GM21423 (cell line): ENCODE results near the gene ETV7.

Experiments
- ATAC-seq: cut with Tn5 transposase; IDR thresholded peaks from one replicate; pipeline ENCODE4 v1.9.1; 2021; ENCODE audit warnings: mild to moderate bottlenecking, moderate library complexity; ENCODE audit not compliant: unreplicated experiment

The ETV7 gene

DNA sequence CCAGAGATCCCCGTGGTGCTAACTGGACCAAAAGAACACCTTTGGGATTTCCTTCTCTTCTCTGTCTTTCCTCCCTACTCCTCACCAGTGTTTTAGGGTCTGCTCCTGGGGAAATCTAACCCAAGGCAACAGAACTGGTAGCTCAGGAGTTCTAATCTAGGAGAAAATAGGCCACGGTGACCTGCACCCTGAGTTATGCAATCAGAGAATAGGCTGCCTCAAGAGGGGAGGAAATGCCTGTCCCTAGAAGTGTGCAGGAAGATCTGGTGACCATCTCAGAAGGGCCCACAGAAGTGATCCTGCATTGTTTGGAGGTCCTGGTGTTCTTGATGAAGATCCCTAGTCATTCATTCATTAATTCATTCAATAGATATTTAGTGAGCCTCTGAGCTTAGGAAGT is 3.4 kb downstream of the ETV7 start:
- no peak for ATAC-seq

DNA sequence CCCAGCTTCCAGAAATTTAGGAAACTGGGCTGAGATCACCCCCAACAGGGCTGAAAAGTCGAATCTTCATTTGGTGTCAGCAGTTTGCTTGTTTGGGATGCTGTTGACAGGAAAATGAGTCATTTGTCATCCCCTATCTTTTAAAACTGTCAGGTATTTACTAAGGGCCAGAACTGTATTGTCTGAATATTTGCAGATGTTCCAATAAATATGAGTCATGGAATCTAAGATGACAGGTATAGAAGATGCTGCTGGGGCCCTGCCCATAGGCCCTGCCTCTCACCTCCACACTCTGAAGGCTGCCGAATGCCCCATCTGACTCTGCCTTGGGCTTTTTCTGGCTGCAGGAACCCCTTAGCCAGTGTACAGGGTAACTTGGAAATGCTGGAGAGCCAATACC is 3.9 kb downstream of the ETV7 start:
- no peak for ATAC-seq

DNA sequence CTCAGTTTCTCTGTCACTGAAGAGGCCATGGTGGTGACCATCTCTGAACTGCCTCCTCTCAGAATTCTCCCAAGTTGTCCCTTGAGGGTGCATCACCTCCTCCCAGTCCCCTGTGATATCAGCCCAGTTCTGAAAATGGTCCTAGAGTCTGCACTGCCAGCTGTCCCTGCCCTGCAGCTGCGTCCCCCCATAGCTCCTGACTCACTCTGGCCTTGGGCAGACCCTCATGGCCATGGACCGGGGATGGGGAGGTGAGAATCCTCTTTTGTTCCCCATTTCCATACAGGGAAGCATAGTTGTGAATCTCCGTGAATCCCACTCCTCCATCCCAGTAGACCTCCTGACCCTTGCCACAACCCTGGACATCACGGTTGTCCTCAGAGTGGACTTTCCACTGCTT is 4.5 kb downstream of the ETV7 start:
- ATAC-seq = no peak

DNA sequence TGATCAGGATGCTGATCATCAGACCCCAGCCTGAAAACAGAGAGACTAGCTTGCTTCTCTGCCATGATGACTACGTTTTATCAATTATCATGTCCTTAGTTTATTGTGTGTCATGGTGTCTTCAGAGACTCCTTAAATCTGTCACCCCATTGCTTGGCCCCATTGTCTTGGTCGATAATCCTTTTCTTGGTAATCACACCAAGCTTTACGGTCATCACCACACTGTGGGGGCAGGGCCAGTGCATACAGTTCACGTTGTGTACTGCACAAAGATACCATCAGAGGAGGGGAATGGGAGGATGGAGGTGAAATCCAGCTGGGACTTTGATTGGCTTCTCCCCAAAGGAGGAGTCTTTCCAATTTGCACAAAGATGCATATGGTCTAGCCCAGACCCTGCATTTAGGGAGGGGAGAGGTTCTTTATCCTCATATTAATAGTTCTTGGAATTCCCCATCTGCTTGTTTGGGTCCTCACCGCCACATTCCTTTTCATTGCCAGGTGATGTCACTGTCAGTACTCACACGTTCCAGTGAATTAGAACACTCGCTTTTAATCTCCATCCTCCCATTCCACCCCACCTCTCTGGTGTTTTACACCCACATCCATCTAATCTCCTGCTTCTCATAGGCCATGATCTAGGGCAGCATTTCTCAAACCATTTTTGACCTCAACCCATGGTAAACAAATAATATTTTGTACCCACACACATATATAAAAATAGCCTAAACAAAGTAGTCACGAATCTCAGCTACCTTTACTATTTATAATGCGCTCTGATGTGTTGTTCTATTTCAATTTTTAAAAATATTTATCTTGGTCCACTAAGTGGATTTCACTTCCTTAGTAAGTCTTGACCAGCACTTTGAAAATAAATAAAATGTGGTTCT is 5.7 kb downstream of the ETV7 start:
- no peak for ATAC-seq

DNA sequence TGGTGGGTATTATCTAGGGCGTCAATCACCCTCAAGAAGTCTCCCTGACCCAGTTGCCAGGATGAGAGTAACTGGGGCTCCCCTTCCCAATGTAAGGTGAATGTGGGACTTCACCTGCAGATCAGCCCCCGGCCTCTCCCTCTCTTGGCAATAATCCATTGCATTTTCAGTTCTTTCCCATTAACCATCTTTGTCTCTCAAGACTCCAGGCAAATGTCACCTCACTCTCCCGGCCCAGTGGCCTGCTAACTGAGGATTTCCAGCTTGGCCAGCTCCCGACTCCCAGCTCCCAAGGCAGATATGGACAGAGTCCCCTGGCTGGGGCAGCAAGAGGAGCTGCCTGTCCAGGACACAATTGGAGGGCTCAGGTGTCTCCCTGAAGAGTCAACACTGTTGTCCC is 7.3 kb downstream of the ETV7 start:
- no peak for ATAC-seq

DNA sequence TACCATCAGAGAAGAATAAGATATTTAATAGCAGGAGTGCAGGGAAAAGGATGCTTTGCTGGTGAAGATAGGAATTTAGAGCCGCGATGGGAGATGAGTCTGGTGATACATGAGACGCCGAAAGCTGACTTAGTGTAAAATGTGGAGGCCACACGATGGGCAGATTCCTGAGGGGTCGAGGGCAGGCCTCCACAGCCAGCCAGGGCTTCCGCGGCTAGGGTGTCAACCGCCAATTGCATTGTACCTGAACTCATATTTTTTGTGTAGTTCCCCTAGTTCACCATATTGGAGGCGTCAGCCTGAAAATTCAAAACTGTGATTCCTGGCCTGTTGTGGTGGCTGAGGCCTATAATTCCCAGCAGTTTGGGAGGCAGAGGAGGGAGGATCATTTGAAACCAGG is 8.5 kb downstream of the ETV7 start:
- no peak for ATAC-seq

DNA sequence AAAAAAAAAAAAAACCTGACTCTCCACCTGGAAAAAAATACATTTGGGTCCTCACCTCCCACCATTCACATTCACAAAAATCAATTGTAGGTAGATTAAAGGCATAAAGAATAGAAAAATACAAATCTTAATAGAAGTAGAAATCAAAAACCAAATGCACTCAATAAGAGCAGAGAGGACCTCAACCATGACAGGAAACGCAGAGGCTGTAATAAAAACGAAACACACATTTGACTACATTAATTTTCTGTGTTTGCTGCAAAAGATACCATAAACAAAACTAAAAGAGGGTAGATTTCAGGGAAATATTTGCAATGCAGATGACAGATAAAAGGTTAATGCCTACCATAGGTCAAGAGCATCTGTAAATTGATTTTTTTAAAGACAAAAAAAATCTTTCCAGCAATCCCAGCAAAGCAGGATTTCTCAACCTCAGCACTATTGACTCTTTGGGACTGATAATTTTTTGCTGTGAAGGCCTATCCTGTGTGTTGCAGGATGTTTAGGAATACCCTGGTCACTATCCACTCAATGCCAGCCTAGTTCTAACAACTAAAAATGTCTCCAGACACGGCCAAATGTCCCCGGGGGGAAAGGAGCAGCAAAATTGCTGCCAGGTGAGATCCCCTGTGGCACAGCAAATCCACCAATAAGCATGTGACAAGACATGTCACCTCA is 9.1 kb downstream of the ETV7 start:
- ATAC-seq = no peak

DNA sequence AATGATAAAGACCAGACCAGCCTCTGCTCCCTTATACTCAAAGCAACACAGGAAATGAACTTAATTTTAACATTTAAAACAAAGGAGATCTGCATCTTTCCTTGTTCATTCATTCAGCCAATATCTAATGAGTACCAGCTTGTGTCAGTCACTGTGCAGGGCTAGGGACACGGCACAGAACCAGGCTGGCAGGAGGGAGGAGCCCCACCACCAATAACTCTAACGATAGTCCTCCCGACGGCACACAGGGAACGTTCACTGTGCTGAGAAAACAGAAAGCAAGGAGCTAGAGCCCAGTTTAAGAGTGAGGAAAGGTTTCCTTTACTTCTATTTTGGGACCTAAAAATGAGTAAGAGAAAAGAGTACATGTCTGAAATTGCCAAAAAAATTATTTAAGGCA is 9.9 kb downstream of the ETV7 start:
- ATAC-seq = no peak

DNA sequence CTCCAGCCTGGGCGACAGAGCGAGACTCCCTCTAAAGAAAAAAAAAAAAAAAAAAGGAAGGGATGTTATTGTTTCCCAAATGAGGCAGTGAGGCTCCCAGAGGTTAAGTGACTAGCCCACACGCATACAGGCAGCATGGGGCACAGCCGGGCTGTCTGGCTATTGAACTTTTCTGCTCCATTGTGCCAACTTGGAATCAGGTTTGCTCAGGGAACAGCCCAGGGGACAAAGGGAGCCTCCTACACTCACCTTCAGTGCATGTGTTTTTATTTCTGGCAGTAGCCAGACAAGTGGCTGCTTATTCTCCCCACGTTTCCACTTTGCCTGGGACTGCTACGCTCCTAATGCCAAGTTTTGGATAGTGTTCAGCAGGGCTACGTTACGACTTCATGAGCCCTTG is 10.7 kb downstream of the ETV7 start:
- ATAC-seq = no peak

DNA sequence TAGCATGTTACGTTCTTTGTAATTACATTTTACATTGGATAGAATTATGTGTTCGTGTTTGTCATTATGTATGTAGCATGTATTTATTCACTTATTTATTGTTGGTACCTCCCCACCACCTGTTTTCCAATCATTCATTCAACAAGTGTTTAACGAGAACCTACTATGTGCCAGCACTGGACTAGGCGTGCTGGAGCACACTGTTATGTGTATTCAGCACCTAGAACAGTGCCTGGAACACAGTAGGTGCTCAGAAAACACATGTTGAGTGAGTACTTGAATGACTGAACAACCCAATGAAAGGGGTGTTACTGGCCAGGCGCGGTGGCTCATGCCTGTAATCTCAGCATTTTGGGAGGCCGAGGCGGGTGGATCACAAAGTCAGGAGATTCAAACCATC is 11.3 kb downstream of the ETV7 start:
- no peak for ATAC-seq

DNA sequence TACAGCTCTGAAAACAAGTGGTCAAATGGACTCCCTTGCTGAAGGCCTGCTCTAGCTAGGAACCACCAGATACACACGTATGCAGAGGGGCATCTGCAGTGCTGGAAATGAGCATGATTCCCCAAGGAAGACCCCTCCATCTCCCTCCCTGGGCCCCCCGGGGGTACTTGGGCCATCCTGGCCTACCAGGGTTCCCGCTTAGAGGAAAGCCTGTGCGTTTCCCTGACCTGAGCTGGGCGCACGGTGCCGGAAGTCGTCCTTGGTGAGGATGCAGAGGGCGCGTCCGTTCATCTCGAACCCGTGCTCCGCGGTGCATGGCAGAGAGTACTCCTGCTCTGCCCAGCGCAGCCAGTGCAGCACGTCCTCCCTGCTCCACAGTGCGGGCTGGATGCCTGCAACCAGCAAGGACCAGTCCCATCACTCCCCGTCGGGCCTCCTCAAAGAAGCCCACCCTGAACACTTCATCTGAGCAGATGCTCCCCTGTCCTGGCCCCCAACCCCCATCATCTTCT is 11.8 kb downstream of the ETV7 start:
- ATAC-seq = no peak

DNA sequence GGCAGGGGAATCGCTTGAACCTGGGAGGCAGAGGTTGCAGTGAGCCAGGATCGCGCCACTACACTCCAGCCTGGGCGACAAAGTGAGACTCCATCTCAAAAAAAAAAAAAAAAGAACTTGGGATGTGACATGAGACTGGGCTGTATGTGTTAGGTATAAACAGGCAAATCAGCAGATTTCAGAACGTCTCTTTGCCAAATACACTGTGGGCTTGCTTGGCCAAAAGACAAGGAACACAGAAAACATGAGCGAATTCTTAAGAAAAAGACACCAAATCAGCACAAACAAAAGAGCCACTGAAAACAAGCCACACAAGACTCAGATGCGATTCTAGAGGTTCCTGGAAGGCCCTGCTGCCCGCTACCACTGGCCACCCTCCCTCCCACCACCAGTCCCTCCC is 12.5 kb downstream of the ETV7 start:
- no peak for ATAC-seq

DNA sequence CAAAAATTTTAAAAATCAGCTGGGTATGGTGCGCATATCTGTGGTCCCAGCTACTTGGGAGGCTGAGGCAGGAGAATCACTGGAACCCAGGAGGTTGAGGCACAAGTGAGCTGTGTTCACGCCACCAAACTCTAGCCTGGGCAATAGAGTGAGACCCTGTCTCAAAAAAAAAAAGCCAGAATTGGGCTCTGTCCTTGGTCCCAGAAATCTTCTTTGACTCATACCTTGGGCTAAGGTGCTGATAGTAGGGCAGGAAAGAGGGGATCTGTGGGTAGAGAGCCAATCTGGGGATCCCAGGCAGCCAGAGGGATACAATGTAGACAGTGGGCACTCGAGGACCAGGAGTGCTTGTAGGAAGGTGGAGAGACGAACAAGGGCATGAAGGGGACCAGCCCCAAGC is 13.3 kb downstream of the ETV7 start:
- no peak for ATAC-seq

DNA sequence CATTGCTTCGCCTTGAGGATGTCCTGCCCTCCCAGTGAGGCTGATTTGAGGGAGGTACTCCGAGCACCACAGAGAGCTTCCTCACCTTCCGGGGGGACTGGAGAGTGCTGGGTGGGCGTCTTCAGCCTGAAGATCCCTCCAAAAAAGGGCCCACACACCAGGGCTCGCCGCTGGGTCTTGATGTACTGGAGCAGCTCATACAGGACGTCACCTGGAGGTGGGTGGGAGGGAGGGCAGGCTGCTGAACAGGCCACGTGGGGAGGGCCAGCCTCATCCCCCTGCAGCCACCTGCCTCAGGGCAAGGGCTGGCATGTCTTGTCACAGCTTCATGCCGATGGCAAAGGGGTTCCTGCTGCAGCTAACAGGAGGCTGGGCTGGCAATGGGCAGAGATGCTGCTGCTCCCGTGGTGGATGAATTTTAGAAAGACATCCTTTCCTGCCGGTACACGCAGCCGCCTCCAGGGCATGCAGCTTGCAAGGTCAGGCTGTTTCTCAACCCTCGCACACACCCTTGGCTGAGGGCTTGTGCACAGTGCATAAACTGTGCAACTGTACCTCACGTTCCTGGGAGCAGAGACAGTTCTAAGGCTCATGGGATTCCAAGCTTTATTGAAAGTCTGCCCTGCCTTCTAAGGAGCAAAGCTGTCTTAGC is 14.0 kb downstream of the ETV7 start:
- ATAC-seq = no peak

DNA sequence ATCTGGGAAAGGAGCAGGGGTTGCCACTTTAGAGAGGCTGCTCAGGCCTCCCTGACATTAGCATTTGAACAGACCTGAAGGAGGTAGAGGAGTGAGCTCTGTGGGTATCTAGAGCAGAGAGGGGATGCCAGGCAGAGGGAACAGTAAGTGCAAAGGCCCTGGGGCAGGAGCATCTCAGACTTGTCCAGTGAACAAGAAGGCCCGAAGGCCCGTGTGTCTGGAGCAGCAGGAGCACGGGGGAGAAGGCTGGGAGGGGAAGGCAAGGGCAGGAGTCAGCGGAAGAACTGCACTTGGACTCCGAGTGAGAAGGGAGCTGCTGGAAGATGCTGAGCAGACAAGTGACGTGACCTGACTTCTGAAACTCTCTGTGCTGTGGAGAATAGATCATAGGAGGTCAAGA is 15.4 kb downstream of the ETV7 start:
- ATAC-seq = no peak

DNA sequence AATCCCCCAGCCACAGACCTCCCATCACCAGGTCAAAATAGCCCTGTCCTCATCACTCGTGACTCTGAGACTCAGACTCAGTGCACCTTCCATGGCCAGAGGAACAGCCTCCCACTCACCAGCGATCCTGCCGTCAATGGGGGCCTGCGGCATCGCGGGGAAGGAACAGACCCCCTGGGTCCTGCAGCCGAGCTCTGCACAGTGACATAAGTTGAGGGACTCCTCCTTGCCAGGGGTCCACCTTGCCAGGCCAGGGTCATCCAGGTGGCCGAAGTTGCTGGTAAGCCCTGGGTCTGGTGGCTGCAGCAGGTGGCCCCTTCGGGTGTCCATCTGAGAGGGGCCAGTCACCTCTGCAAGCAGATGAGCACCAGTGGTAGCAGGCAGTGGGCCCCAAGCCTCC is 16.3 kb downstream of the ETV7 start:
- no peak for ATAC-seq

DNA sequence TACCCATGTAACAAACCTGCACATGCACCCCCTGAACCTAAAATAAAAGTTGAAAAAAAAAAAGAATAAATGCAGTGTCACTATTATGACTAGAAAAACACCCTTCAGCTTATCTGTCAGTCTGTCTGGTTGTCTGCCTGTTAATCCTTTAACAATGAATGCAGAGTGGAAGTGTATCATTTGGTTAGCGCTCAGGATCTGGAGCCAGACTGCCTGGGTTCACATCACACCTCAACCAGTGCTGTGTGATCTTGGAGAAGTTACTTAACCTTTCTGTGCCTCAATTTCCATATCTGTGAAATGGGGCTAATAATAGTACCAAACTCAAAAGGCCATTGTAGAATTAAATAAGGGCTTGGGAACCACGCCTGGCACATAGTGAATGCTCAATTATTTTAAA is 16.8 kb downstream of the ETV7 start:
- ATAC-seq = no peak

DNA sequence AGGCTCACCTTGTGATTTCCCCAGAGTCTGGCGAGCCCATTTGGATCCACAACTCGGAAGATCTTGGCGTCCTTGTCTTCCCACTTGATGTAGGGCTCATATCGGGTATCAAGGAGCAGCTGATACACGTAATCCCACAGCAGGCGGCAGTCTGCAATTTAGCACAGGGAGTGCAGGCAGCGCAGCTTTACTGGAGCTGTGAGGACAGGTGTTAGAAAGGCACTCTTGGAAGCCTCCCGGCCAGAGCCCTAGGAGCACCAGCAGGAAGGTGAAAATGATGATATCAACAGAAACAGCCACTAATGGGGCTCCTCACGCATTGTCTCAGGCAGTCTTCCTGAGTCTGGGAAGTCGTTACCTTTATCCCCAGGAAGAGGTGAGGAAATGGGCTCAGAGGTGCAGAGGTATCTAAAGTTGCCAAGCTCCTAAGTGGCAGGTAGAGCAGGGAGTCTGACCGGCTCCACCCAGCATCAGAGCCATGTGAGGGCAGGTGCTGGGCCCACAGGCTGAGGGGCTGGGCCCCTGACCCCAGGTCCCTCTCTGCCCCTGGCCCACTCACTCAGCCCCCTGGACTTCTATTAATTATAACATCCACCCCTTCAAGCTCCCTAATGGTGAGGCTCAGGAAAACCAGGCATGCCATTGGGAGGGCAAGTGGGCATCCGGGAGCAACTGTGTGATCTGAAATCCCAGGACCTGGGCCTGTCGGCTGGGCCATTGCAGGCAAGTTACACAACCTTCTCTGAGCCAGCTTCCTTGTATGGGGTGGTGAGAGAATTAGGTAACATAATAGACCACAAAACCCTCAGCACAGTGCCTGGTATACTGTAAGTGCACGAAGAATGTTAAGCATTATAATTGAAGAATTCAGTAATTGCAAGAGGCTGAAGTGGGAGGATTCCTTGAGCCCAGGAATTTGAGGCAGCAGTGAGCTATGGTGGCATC is 18.3 kb downstream of the ETV7 start:
- no peak for ATAC-seq

DNA sequence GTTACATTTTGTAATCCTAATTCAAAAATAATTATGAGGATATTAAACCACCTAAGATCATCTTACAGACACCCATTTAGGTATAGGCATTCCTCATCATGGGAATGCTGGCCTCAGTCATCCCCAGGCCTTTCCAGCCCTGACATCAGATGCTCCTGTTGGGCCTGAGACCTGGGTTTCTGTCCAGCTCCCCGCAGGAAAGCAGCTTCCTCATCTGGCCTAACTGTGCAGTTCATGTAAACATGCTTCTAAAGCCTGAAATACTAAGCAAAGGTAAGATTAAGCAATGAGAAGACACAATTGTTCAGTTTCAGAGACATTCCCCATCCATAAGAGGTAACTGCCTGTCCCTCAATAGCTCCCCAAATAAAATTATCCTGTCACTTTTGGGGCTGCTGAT is 19.0 kb downstream of the ETV7 start:
- ATAC-seq = no peak

DNA sequence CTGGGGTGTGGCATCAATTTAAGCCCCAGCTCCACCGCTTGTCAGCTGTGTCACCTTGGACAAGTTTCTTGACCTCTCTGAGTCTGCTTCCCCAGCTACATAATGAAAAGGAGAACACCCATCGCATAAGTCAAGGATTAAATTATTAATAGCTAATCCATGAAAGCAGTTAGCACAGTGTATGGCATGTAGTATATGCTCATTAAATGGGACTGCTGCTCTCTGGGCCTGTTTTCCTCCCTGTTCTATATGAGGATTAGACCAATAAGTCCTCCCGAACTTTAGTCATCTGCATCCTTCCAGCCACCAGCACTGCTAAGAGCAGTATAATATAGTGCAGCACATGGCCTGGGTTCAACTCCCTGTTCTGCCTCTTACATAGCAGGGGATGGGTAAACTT is 19.7 kb downstream of the ETV7 start:
- ATAC-seq = no peak
